IPS-18a (cell line): ENCODE data around the gene SERPINA9.
"Not testable (repeated sequence)": the region's sequence is repeated elsewhere in the genome, so short reads cannot be mapped to it uniquely, and the experiment has no call there.

Experiments used
- H3K27ac ChIP-seq: one replicate; pipeline ENCODE4 v1.5.1; 2013; ENCODE audit warnings: low read length
- H3K27me3 ChIP-seq: one replicate; pipeline ENCODE4 v1.6.1; 2013; ENCODE audit warnings: mild to moderate bottlenecking, low read length; ENCODE audit not compliant: control insufficient read depth, insufficient read depth
- H3K36me3 ChIP-seq: one replicate; pipeline ENCODE4 v1.6.1; 2013; ENCODE audit warnings: low read depth, low read length; ENCODE audit not compliant: control insufficient read depth
- H3K4me1 ChIP-seq: one replicate; pipeline ENCODE4 v1.6.1; 2013; ENCODE audit warnings: low read depth, low read length; ENCODE audit not compliant: control insufficient read depth
- H3K4me3 ChIP-seq: one replicate; pipeline ENCODE4 v1.5.1; 2013; ENCODE audit warnings: low read length
- H3K9ac ChIP-seq: one replicate; pipeline ENCODE4 v1.6.1; 2013; ENCODE audit warnings: mild to moderate bottlenecking, low read length, moderate library complexity
- H3K9me3 ChIP-seq: one replicate; pipeline ENCODE4 v1.6.1; 2013; ENCODE audit warnings: low read depth, low read length; ENCODE audit not compliant: control insufficient read depth

SERPINA9 gene

DNA sequence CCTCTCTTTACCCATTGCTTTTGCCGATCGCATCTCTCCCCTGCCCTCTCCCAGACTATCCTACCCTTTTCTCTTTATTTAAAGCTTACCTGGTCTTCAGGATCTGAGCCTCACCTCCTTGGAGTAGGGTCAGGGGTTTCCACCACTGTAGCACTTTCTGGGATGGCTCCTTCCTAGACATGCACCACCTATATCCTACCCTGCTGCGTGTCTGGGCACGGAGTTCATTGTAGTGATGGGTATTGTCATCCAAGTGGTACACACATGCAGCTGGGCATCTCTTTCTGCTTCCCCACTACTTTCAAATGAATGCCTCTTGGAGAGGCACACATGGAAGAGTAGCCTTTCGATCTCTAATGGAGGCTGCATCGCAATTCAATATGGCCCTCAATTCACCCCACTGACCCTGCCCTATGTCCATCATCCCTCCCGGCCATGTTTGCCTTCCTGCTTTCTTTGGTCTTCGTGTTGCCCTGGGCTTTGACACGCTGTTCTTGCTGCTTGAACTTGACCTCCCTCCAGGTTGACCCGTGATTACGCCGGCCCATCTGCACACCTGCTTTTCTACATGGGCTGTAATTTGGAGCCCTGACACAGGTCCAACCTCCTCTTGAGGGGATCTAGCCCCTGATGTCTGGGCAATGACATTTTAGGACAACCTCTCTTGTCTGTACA is 34.3 kb downstream of the SERPINA9 start:
- H3K4me1 ChIP-seq = no peaks in the 10 kb centered on the region
- H3K27me3 ChIP-seq = no peaks in the 10 kb centered on the region
- no peak overlapping the region for H3K4me3 ChIP-seq
- no peak overlapping the region for H3K9ac ChIP-seq
- H3K27ac ChIP-seq = no peak overlapping the region
- H3K9me3 ChIP-seq = no peaks in the 10 kb centered on the region
- H3K36me3 ChIP-seq = no peaks in the 10 kb centered on the region

DNA sequence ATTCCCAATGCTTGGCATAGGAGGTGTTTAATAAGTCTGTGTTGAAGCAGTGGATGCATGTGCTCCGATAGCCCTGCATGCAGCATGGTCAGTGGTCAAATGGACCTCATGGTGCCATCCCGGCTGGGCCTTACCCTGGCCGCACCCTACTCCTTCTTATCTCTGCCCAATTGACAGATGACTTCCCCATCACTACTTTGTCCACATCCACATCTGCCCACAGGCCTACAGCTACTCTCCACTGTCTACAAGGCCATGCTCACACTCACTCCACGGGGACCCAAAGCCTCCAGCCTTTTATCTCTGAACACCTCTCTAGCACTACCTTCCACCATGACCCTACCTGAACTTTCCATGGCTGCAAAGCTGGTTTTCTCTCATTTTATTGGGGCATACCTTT is 34.9 kb downstream of the SERPINA9 start:
- no peak overlapping the region for H3K9ac ChIP-seq
- no peak overlapping the region for H3K4me3 ChIP-seq
- no peaks in the 10 kb centered on the region for H3K4me1 ChIP-seq
- no peak overlapping the region for H3K27ac ChIP-seq
- H3K27me3 ChIP-seq = no peaks in the 10 kb centered on the region
- no peaks in the 10 kb centered on the region for H3K9me3 ChIP-seq
- no peaks in the 10 kb centered on the region for H3K36me3 ChIP-seq

- H3K9ac ChIP-seq = no peak overlapping the region
- no peaks in the 10 kb centered on the region for H3K4me1 ChIP-seq
- no peaks in the 10 kb centered on the region for H3K27me3 ChIP-seq
- H3K9me3 ChIP-seq = no peaks in the 10 kb centered on the region
- no peak overlapping the region for H3K27ac ChIP-seq
- no peak overlapping the region for H3K4me3 ChIP-seq
- H3K36me3 ChIP-seq = no peaks in the 10 kb centered on the region
These were observed 36.4 kb downstream of the SERPINA9 start for GRCh38 chr14:94439453-94440057.

- no peaks in the 10 kb centered on the region for H3K9me3 ChIP-seq
- no peak overlapping the region for H3K9ac ChIP-seq
- no peak overlapping the region for H3K27ac ChIP-seq
- no peaks in the 10 kb centered on the region for H3K36me3 ChIP-seq
- H3K4me1 ChIP-seq = no peaks in the 10 kb centered on the region
- H3K27me3 ChIP-seq = no peaks in the 10 kb centered on the region
- H3K4me3 ChIP-seq = no peak overlapping the region
These were observed 47.4 kb downstream of the SERPINA9 start for GRCh38 chr14:94428610-94429009.

DNA sequence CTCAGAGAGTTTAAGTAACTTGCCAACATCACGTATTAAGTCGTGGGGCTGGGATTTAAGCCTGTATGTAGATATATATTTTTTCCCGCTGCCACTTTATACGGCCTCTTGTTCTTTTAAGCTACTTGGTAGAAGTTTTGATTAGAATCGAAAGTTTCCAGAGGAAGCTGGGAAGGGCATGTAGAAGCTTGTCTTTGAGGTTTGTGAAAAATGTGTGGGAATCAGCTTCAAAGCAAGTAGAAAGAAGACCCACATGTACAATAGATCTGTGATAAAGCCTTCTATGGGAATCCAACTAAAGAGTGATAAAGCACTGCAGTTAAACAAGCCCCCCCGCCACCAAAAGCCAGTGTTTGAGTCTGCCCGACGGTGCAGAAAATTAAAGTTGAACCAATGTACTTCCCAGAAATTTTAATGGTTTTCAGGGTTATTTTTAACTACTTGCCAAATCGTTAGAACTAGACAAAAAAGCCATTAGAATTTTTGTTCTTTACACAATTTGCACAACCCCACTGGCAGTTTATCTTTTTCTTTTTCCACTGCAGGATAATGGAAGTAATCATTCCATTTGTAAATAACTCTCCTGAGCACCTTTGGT is 48.9 kb downstream of the SERPINA9 start:
- no peaks in the 10 kb centered on the region for H3K27me3 ChIP-seq
- H3K4me3 ChIP-seq = no peak overlapping the region
- H3K4me1 ChIP-seq = no peaks in the 10 kb centered on the region
- no peak overlapping the region for H3K27ac ChIP-seq
- no peaks in the 10 kb centered on the region for H3K36me3 ChIP-seq
- no peak overlapping the region for H3K9ac ChIP-seq
- no peaks in the 10 kb centered on the region for H3K9me3 ChIP-seq

DNA sequence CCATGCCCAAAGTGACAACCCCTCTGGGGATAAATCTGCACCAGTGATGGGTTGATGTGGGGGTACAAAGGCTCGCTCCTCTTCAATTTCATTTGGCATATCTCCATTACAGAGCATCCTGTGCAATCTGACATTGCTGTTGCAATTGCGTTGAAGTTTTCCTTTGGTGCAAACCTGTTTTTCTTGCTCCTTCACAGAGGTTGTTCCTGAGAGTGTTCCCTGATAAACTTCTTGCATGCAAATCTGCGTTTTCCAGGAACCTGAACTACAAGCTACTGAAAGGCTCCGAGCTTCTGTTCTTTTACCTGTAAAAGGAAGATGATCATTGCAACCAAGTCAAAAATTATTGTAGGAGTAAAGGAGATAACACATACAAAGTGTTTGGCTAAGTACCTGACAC is 49.5 kb downstream of the SERPINA9 start:
- H3K9ac ChIP-seq = no peak overlapping the region
- H3K36me3 ChIP-seq = no peaks in the 10 kb centered on the region
- no peak overlapping the region for H3K27ac ChIP-seq
- H3K4me1 ChIP-seq = no peaks in the 10 kb centered on the region
- H3K27me3 ChIP-seq = no peaks in the 10 kb centered on the region
- no peaks in the 10 kb centered on the region for H3K9me3 ChIP-seq
- H3K4me3 ChIP-seq = no peak overlapping the region

- no peak overlapping the region for H3K4me3 ChIP-seq
- no peak overlapping the region for H3K9ac ChIP-seq
- H3K9me3 ChIP-seq = no peaks in the 10 kb centered on the region
- H3K36me3 ChIP-seq = no peaks in the 10 kb centered on the region
- no peaks in the 10 kb centered on the region for H3K27me3 ChIP-seq
- no peaks in the 10 kb centered on the region for H3K4me1 ChIP-seq
- no peak overlapping the region for H3K27ac ChIP-seq
These were observed 51.6 kb downstream of the SERPINA9 start for GRCh38 chr14:94424371-94424770.

DNA sequence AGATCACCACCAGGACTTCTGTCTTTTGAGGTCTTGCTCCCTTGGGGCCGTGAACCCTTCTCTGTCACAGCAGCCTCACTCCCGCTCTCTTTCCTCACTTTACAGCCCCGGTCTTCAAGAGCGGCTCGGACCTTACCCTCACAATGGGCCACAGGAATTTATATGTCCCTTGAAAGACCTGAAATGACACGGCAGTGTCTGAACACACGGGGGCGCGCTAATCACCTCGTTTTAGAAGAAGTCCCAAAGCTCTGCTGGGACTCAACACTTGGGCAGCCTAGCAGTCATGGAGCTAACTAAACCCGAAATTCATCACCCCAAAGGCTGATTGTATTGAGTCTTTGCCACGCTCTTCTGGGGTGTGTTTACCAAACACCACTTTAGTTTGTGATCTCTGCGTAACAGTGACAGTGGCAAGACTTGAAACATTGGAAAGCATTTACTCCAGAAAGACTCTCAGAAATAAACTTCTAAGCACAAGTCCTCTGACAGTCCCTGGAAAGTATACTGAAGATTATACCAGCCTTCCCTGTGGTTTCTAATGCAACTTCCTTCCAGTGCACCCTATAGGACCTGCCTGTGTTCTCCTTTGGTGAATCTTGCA is 52.4 kb downstream of the SERPINA9 start:
- Histone ChIP-seq H3K4me3 (no peak overlapping the region), H3K27me3 (no peaks in the 10 kb centered on the region), H3K9ac (no peak overlapping the region), H3K9me3 (peaks cover 4% of the 10 kb centered on the region), H3K27ac (no peak overlapping the region), H3K4me1 (no peaks in the 10 kb centered on the region), H3K36me3 (no peaks in the 10 kb centered on the region)

- Histone ChIP-seq H3K27me3 (no peaks in the 10 kb centered on the region), H3K36me3 (no peaks in the 10 kb centered on the region), H3K9me3 (peaks cover 4% of the 10 kb centered on the region), H3K4me3 (no peak overlapping the region), H3K27ac (no peak overlapping the region), H3K9ac (no peak overlapping the region), H3K4me1 (no peaks in the 10 kb centered on the region)
These were observed 54.7 kb downstream of the SERPINA9 start for GRCh38 chr14:94421316-94421715.

GRCh38 chr14:94417497-94418205 is 58.3 kb downstream of the SERPINA9 start:
- H3K9me3 ChIP-seq, H3K4me1 ChIP-seq, H3K4me3 ChIP-seq, H3K27ac ChIP-seq, H3K36me3 ChIP-seq, H3K27me3 ChIP-seq, H3K9ac ChIP-seq: not testable (repeated sequence)
